ENCODE results near the gene TXNRD2.
A peak's percentile ranks its signal among the peaks of the same experiment; 100 is the strongest.
"Not testable (repeated sequence)": the region's sequence is repeated elsewhere in the genome, so short reads cannot be mapped to it uniquely, and the experiment has no call there.

TXNRD2 gene

DNA sequence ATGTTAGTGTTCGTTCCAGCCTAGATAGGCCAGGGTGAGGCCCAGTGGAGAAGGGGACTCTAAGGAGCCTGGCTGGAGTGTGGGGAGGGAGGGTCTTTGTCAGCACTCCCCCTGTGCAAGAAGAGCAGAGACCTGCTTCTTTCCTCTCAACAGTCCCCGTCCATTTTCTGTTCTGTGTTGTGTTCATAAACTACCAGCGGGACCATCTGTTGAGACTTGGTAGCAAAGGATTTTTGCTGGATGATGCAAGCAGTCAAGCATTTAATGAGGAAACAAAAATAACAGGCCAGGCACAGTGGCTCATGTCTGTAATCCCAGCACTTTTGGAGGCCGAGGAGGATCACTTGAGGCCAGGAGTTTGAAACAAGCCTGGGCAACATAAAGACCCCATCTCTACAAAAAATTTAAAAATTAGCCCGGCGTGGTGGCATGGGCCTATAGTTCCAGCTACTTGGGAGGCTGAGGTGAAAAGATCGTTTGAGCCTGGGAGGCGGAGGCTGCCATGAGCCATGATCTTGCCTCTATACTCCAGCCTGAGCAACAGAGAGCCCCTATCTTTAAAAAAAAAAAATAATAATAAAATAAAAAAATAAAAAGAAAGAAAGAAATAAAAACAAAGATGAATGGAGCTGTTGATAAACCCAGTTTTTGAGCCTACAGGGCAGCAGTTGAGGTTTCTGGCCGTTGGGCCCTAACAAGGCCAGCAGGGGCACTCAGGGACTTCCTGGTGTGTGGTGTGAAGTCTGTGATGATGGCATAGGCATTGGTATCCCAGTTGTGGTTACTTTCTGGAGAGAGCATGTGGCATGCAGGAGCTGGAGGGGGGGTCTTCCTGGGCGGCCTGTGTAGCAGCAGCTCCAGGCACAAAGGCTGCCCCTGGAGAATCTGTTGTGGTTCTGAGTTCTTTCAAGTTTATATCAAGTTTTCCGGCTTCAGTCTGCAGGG lies 1.7 kb upstream of the TXNRD2 start:
- DNase-seq = no peak

DNA sequence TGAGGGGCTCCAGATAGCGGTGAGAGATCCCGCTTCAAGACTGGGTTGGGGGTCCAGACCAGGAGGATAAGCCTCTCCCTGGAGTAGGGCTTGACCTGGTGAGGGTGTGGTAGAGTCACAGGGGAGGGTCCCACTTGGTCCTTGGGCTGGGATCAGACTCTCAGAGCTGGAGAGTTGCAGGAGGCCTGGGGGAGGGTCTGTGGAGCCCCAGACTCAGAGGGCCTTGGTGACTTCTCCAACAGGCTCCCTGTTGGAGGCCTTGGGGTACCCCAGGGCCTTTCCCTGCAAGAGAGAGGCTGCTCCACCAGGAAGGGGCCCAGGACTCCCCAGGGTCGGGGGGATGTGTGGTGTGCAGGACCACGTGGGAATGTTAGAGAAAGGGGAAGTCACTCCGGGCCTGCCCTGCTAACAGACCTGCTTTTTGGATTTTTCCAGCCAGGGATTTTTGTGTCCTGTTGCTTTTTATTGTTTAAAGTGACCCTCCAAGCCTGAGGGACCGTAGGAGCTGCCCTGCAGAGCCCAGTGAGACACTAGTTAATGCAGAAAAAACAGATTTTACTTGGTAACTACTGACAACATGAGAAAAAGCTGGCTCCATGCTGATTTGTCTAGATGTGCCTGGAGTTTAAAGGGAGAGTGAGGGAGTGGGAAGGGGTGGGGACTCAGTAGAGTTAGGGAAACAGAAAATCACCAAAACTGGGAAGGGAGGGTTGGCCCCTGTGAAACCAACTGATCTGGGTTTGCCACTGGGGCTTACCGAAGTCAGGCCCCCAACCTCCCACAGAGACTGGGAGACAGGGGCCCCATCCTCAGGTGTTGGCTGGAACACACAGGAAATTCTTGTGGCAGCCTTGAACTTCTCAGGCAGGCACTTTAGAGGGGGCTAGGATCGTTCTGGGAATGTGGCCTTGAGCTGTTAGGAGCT lies 801 bp upstream of the TXNRD2 start:
- DNase-seq = peak; percentile 67

DNA sequence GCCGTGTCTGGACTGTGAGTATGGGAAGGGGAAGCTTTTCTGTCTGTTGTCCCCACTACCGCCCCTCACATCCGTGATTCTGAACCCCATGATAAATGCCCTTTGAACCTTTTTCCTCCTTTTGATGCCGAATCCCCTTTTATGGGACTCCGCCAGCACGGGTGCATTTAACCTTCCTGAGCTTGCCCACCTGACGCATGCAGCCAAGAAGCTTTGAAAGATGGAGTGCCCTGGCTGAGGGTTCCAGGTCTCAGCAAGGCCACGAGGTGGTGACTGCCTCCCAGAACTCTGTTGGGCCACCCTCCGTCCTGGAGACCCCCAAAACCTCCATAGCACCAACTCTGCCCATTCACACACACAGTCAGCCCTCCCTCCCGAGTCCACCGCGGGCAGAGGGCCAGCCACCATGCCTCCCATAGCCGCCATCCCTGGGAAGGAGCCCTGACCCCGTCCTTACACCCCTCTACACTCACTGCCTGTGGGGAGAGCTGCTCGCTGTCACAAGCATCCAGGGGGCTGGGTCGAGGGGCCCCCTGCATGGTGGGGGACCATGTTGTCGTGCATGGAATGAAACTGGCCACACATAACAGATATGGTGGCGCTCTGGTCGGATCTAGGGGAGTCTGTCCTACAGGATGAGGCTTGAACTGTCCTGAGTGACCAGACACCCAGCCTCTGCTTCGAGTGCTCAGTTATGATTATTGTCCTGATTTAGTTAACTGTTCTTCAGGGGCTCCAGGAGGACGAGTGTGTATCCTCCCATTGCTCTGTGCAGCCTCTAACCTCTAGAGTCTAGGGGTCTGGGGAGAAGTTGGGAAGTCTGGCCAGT lies 868 bp downstream of the TXNRD2 start:
- DNase-seq = no peak

DNA sequence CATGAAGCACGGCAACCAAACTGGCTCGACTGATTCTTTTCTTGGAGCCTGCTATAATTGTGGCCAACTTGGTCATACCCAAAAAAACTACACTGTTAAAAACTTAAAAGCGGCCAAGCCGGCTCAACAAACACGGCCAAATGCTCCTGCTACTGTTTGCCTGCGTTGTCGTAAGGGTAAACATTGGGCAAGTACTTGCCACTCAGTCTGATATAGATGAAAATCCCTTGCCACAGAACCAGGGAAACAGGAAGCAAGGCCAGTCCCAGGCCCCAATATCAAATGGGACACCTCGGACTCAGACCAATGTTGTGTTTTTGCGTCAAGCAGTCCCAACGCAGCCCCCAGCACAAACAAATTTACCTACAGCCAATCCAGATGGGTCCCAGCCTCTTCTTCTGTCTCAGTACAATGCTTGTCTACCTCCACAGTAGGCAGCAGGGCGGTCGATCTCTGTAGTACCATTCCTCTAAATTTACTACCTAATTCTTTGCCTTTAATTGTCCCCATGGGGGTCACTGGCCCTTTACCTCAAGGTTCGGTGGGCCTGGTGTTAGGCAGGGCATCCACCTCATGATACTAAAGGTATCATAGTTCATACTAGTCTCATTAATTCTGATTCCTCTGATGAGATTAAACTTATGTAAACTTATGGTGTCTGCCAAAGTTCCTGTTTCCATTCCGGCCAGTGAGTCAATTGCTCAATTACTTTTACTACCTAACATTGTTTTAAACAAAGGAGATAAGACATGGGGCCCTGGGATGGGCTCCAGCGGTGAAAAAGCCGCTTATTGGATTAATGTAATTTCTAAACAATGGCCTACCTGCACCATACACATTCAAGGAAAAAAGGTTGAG lies 3.8 kb downstream of the TXNRD2 start:
- DNase-seq = no peak

DNA sequence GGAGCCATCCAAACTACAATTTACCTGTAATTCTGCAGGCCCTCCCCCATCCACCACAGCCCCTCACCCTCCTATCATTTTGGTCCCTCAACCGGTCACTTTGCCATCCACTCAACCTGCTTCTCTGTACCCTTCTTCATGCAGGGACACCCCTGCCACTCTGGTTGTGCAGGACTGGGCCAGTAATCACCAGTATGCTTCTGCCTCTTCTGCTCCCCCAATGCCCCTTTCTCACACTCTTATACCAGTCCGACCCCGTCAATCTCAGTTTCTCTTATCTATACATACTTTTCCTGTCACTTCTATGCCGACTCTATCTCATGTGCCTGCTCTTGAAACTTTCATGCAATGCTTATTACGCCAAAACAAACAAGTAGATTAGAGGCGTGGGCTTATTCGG lies 5.1 kb downstream of the TXNRD2 start:
- DNase-seq = no peak

DNA sequence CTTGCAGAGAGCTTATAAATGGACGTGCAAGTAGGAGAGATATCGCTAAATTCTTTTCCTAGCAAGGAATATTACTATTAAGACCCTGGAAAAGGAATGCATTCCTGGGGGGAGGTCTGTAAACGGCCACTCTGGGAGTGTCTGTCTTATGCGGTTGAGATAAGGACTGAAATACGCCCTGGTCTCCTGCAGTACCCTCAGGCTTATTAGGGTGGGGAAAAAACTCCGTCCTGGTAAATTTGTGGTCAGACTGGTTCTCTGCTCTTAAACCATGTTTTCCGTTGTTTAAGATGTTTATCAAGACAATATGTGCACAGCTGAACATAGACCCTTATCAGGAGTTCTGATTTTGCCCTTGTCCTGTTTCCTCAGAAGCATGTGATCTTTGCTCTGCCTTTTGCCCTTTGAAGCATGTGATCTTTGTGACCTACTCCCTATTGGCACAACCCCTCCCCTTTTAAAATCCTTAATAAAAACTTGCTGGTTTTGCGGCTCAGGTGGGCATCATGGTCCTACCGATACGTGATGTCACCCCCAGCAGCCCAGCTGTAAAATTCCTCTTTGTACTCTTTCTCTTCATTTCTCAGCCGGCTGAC lies 6.4 kb downstream of the TXNRD2 start:
- not testable (repeated sequence) for DNase-seq

DNA sequence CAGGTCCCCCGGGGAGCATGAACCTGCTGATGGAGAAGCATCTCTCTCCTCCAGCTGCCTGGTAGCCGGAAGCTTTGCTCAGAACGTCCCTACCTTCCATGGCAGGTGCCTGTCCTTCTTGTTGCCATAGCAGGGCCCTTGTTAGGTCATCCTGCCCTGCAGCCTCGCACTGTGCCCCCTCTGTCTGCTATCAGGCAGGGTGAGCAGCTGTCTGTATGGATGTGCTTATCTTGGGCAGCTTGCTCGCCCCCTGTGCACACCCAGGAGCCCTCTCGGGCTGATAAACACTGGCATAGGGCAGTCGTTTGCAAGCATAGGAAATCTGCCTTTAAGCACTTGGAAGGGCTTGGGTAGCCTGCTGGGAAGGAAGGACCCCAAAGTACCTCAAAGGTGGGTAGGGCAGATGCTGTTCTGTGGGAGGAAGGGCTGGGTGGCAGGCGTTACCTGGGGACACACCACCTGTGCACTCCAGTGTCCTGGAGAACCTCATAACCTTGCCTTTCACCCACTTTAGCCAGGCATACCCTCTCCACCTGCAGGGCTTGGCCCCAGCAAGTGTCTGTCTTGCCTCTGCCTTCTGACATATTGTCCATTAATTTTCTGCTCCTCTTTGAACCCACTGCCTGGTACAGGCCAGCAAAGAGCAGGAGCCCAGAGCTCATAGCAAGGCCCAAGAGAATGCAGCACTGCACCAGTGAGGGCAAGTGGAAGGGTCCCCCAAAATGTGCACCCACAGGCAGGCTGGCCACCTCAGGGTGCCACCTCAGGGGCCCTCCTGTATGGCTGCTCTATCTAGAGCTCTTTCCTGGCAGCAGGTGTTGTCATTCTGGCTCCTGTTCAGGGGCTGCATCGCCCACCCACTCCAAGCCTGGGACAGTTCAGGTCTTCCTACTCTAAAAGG lies 8.0 kb downstream of the TXNRD2 start:
- no peak for DNase-seq

DNA sequence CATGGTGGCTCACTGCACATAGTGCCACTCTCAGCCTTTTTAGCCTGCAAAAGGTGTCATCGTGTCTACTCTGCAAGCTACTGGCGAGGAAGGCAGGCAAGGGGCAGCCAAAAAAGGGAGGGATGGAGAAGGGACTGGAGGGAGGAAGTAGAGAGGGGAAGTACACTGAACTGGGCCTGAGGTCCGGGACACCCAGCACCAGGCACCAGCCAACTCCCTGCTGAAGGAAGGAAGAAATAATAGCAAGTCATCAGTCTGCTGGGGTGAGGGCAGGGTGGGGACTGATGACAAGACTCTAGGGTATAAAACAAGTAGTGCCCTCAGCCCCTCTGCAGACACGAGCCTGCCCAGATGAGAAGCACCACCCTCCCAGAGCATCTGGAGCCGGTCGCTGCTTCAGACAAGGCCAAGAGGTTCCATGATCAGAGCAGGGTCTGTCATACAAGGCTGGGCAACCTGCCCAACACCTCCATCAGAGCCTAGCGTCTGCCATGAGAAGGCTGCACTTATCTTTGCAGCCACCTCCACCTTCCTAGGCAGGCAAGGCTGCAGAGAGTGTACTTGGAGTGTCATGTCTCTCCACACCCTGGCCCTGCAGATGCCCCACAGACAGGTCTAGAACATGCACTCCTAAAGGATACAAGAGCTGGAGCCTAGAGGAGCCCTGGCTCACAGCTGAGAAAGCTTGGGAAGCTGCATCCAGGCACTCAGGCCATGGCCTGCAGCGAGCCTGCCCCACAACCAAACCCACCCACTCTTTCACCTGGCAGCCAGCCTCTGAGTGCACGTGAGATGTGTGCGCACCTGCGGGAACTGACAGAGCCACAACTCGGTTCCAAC lies 9.0 kb downstream of the TXNRD2 start:
- DNase-seq = no peak

DNA sequence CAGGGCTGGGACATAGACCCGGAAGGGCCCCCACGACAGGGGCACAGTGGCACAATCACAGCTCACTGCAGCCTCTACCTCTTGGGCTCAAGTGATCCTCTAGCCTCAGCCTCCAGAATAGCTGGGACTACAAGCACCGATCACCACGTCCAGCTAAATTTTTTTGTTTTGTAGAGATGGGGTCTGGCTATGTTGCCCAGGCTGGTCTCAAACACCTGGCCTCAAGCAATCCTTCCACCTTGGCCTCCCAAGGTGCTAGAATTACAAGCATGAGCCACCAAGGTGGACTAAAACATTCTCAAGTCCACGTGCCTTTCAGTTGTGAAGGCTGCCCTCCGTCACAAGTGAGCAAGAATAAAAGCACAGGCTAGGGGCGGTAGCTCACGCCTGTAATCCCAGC lies 10.1 kb downstream of the TXNRD2 start:
- no peak for DNase-seq

DNA sequence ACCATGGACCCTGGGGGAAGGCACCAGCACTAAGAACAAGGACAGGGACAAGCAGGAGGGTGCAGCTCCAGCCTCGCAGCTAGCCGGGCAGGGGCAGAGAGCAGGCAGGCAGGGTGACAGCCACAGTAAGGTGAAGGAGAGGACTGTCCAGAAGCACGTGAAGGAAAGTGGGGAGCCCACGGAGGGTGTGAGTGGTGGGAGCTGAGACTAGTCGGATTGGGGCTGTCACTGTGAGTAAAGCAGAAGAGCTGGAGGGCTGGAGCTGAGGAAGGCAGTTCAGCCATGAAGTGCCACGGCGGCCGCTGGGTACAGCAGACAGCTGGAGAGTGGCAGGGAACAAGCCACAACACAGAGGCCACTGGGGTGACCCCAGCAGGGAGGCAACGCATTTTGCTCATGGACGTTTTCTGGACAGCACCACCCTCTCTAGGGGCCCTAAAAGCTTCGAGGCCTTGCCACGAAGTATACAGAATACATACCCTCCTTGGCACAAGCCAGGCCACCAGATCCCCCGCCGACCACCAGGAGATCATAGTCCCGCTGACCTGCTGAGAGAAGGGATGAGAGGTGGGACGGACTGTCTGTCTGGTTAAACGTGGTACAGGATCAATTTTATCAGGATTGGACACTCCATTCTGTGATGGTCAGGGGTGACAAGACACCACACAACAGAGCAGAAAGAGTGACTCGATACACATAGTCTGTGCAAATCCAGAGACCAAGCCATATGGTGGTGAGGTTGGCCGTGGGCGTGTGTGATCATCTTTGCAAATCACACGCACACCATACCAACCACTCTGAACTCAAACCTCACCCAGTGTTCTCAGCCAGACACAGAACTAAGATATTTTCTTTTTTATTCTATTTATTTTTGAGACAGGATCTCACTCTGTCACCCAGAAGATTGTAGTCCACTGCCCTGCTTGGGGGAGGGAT lies 10.8 kb downstream of the TXNRD2 start:
- no peak for DNase-seq

DNA sequence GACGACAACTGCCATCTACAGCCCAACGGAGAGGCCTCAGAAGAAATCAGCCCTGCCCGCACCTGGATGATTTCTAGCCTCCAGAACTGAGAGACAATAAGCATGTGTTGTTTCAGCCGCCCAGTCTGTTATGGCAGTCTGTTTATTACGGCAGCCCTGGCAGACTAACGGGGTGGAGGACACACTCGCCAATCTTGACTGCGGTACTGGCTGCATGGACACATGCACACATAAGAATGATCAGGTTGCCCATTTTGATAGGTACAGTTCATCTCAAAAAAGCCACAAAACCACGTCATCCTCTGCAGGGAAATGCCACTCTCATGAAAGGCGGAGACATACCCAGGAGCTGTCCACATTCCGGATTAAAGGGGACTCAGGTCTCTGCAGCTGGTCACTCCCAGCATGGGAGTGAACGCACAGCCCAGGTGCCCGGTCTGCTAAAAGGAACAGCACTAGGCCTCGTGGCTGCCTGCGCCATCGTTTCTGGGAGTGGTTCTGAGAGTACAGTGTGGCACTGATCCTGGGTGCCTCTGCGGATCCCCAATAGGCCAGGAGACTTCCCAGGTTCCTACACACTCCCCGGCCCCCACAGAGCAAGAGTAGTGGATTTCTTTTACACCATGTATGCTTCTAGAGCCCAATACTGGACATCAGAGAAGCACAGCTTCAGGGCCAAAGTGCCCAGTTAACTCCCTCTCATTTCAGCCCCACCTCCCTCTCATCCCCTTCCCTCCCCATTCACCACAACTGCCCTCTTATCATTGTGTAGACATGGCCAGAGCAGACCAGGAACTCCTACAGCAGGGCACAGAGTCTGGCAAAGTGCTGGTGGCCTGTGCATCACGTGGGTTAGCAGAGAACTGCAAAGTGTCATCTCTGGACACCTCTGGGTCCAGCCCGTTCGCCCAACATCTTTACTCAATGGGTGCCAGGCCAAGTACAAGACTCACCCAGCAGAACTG lies 11.8 kb downstream of the TXNRD2 start:
- no peak for DNase-seq

DNA sequence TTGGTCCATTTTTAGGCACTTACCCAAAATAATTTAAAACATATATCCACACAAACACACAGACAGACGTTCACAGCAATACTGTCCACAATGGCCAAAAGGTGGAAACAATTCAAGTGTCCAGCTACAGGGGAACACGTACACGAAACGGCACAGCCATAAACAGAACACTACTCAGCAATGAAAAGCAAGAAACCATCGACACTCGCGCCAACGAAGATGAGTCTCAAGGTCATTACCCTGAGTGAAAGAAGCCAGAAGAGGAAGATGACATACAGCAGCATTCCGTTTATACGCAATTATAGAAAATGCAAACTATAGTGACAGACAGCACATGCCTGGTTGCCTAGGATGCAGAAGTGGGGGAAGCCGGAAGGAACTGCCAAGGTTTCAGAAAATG lies 13.4 kb downstream of the TXNRD2 start:
- DNase-seq = no peak

DNA sequence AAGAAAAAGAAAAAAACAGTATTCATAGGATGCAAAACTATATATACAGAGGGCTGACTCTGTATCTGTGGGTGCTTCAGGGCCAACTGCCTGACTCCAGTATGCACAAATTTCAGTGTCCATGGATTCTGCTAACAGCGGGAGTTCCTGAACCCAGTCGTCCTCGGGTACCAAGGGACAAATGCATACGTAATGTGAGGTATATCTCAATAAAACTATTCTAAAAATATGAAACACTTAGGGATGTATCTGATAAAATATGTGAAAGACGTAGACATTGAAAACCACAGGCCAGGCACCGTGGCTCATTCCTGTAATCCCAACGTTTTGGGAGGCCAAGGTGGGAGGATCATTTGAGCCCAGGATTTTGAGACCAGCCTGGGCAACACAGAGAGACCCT lies 13.9 kb downstream of the TXNRD2 start:
- DNase-seq = no peak

DNA sequence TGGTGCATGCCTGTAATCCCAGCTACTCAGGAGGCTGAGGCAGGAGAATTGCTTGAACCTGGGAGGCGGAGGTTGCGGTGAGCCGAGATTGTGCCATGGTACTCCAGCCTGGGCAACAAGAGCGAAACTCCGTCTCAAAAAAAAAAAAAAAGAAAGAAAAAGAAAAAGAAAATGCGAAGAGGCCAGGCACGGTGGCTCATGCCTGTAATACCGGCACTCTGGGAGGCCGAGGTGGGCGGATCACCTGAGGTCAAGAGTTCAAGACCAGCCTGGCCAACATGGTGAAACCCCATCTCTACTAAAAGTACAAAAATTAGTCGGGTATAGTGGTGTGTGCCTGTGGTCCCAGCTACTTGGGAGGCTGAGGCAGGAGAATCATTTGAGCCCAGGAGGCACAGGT lies 15.6 kb downstream of the TXNRD2 start:
- DNase-seq = not testable (repeated sequence)

DNA sequence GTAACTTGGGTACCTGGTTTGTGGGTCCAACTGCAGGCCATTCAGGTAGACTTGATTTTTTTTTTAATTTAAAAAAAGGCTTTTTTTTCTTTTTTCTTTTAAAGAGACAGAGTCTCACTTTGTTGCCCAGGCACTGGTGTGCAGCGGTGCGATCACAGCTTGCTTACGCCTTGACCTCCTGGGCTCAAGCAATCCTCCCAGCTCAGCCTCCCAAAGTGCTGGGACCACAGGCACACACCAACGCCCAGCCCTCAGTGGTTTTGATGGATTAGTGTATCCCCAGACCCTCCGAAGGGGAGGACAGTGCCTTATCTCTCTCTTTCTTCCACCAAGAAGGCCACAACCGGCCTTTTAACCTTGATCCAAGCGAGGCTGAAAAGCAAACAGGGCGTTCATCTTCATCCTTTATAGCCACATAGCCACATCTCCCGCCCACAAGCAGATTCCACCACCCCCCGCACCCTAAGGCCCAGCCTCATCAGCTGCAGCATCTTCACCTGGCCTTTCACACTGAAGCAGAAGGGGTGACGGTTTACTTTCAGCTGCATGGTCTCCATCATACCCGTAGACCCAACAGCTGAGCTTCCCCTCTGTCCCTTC lies 17.6 kb downstream of the TXNRD2 start:
- DNase-seq = no peak

DNA sequence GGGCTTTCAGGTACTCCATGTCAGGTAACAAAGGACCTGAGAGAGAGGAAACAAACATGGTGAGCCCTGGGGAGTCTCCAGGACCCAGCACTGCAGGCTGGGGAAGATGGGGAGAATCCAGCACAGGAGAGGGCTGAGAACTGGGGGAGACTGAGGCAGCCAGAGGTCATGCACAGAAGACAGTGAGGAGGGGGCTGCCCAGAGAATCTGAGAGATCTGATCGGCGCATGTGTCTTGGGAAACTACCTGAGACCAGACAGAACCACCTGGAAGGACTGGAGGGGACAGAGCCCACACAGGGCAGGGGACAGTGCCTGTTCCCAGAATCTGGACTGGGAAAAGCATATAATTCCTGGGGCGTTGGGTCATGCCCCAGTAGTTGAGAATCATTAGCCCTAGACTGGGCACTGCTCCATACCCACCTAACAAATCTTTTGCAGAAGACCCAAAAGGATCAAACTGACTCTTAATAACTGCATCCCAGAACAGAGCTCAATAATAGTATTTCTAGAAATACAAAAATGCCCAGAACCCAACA lies 20.0 kb downstream of the TXNRD2 start:
- DNase-seq = no peak

Data from activated CD8-positive, alpha-beta memory T cell treated with anti-CD3 and anti-CD28 coated beads, Interleukin-2, amount 50 U/mL, for 48 hours (primary cell).